ENCODE data around the gene SLC18A2.

SLC18A2 gene

GRCh38 chr10:117248750-117249465 lies 8.0 kb downstream of the SLC18A2 start:
- Histone ChIP-seq H3K4me1 (ENCODE audit: insufficient read depth, low read length) (no peaks in the 10 kb centered on the region), H3K36me3 (ENCODE audit: insufficient read depth, low read length) (no peaks in the 10 kb centered on the region), H3K9me3 (ENCODE audit: control insufficient read depth, insufficient read depth, low read length) (no peaks in the 10 kb centered on the region), H3K9ac (ENCODE audit: low read depth, low read length) (no peak overlapping the region)

DNA sequence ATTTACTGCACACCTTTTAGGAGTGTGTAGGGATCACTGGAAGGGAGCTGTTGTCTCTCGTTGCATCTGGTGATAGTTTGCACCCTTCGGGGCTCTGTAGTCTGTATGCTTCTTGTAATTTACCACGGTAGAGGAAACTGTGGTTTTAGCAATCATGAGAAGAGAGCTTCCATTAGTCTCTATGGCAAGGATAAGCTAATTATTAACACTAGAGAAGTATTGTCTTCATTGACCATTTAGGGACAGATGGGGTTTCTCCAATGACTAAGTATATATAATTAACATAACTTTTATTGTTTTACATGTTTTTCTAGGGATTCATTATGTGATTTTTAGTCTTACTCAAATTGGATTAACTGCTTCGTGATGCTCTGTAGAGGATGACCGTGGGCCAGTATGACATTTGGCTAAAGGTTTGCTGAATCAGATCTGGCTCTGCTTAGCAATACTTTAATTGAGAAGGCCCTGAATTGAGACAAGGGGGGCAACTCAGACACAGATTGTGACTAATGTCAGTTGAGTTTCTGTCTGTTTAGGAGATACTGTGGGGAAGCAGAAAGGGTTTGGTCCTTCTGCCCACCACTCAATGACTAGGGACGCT lies 8.7 kb downstream of the SLC18A2 start:
- Histone ChIP-seq H3K9ac (ENCODE audit: low read depth, low read length) (no peak overlapping the region), H3K36me3 (ENCODE audit: insufficient read depth, low read length) (no peaks in the 10 kb centered on the region), H3K9me3 (ENCODE audit: control insufficient read depth, insufficient read depth, low read length) (no peaks in the 10 kb centered on the region), H3K4me1 (ENCODE audit: insufficient read depth, low read length) (peaks cover 4% of the 10 kb centered on the region; the same call in 1 of the 2 replicates)

GRCh38 chr10:117250411-117250810 lies 9.5 kb downstream of the SLC18A2 start:
- H3K9me3 ChIP-seq (ENCODE audit: control insufficient read depth, insufficient read depth, low read length), result no peaks in the 10 kb centered on the region

DNA sequence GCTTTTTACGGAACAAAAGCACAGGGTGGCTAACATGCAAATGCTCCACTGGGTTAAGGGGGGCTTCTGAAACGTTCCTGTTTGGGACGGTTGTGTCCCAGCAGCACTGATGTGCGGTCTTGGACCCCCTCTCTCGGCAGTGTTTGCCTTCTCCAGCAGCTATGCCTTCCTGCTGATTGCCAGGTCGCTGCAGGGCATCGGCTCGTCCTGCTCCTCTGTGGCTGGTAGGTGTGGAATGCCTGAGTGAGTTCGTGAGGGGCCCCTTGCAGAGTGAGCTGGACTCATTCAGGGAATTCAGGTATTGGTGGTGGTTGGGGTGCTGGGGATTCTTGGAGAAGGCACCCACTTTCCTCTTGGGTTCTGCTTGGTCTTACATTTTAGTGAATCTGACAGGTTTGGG lies 13.0 kb downstream of the SLC18A2 start:
- H3K36me3 ChIP-seq (ENCODE audit: insufficient read depth, low read length), result no peaks in the 10 kb centered on the region

More at GRCh38 chr10:117250411-117250810, 9.5 kb downstream of the SLC18A2 start:
- peaks cover 4% of the 10 kb centered on the region; the same call in 1 of the 2 replicates for H3K4me1 ChIP-seq (ENCODE audit: insufficient read depth, low read length)
- no peaks in the 10 kb centered on the region for H3K36me3 ChIP-seq (ENCODE audit: insufficient read depth, low read length)
- no peak overlapping the region for H3K9ac ChIP-seq (ENCODE audit: low read depth, low read length)

DNA sequence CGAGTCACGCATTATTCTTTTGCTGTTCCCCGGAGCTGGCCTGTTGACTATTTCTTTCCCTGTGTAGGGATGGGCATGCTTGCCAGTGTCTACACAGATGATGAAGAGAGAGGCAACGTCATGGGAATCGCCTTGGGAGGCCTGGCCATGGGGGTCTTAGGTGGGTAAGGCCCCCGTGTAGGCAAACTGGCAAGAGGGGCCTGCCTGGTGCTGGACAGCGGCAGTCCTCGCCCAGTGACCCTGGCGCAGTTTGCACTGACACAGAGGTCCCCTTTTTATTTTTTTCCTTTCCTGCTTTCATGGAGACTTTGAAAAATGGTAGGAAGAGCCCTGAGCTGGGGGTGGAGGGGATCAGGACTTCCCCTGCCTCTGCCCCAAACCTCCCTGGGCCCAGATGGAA lies 13.4 kb downstream of the SLC18A2 start:
- no peaks in the 10 kb centered on the region for H3K36me3 ChIP-seq (ENCODE audit: insufficient read depth, low read length)
- peaks cover 4% of the 10 kb centered on the region; the same call in 1 of the 2 replicates for H3K4me1 ChIP-seq (ENCODE audit: insufficient read depth, low read length)
- no peaks in the 10 kb centered on the region for H3K9me3 ChIP-seq (ENCODE audit: control insufficient read depth, insufficient read depth, low read length)
- no peak overlapping the region for H3K9ac ChIP-seq (ENCODE audit: low read depth, low read length)

More for the DNA sequence above, 13.0 kb downstream of the SLC18A2 start:
- peaks cover 4% of the 10 kb centered on the region; the same call in 1 of the 2 replicates for H3K4me1 ChIP-seq (ENCODE audit: insufficient read depth, low read length)
- no peaks in the 10 kb centered on the region for H3K9me3 ChIP-seq (ENCODE audit: control insufficient read depth, insufficient read depth, low read length)
- H3K9ac ChIP-seq (ENCODE audit: low read depth, low read length), result no peak overlapping the region

GRCh38 chr10:117254774-117255735 lies 14.1 kb downstream of the SLC18A2 start:
- H3K4me1 ChIP-seq (ENCODE audit: insufficient read depth, low read length), result peaks cover 11% of the 10 kb centered on the region; the same call in 1 of the 2 replicates
- H3K9me3 ChIP-seq (ENCODE audit: control insufficient read depth, insufficient read depth, low read length), result no peaks in the 10 kb centered on the region
- H3K36me3 ChIP-seq (ENCODE audit: insufficient read depth, low read length), result no peaks in the 10 kb centered on the region
- no peak overlapping the region for H3K9ac ChIP-seq (ENCODE audit: low read depth, low read length)

- H3K4me1 ChIP-seq (ENCODE audit: insufficient read depth, low read length), result peaks cover 11% of the 10 kb centered on the region
- no peaks in the 10 kb centered on the region for H3K9me3 ChIP-seq (ENCODE audit: control insufficient read depth, insufficient read depth, low read length)
- H3K9ac ChIP-seq (ENCODE audit: low read depth, low read length), result no peak overlapping the region
- H3K36me3 ChIP-seq (ENCODE audit: insufficient read depth, low read length), result no peaks in the 10 kb centered on the region
Observed at GRCh38 chr10:117255835-117256460, 15.0 kb downstream of the SLC18A2 start.

DNA sequence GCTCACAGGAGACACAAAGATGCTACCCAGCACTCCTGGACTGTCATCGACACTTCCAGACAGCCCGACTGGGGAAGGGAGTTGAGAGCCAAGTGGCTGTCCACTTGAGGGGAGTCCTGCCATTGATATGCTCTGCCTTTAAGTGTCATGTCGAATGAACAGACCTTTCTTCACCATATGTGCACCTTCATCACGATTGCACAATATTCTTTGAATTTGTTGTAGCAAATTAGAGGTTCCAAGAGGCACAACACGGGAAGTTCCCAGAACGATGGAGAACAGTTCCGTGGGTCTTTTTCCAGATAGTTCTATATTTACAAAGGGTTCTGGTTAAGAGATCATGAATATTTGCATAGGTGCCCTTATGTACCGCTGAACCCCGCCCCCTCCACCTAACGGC lies 16.0 kb downstream of the SLC18A2 start:
- H3K36me3 ChIP-seq (ENCODE audit: insufficient read depth, low read length), result no peaks in the 10 kb centered on the region
- H3K9ac ChIP-seq (ENCODE audit: low read depth, low read length), result no peak overlapping the region
- H3K4me1 ChIP-seq (ENCODE audit: insufficient read depth, low read length), result peaks cover 11% of the 10 kb centered on the region
- H3K9me3 ChIP-seq (ENCODE audit: control insufficient read depth, insufficient read depth, low read length), result no peaks in the 10 kb centered on the region

GRCh38 chr10:117257721-117258120 lies 16.8 kb downstream of the SLC18A2 start:
- Histone ChIP-seq H3K4me1 (ENCODE audit: insufficient read depth, low read length) (peaks cover 11% of the 10 kb centered on the region), H3K36me3 (ENCODE audit: insufficient read depth, low read length) (no peaks in the 10 kb centered on the region), H3K9ac (ENCODE audit: low read depth, low read length) (no peak overlapping the region), H3K9me3 (ENCODE audit: control insufficient read depth, insufficient read depth, low read length) (no peaks in the 10 kb centered on the region)

DNA sequence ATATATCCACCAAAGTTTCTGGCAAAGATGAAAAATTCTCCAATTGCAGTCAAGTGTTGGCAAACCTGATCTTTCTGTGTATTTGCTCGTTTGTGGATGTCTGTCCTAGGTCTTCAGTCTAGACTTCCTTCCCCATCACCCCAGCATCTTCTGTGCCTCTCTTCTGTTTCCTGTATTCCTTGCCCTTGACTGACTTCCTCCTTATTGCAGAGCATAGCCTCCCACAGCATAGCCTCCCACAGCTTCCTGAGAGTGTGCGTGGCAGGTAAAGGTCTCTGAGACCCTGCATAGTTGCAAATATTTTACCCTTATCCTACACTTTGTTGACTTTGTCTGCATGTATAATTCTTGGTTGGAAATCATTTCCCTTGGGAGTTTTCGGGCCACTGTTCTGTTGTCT lies 18.4 kb downstream of the SLC18A2 start:
- no peak overlapping the region for H3K9ac ChIP-seq (ENCODE audit: low read depth, low read length)
- H3K4me1 ChIP-seq (ENCODE audit: insufficient read depth, low read length), result peaks cover 8% of the 10 kb centered on the region
- H3K9me3 ChIP-seq (ENCODE audit: control insufficient read depth, insufficient read depth, low read length), result no peaks in the 10 kb centered on the region
- H3K36me3 ChIP-seq (ENCODE audit: insufficient read depth, low read length), result no peaks in the 10 kb centered on the region

GRCh38 chr10:117260084-117260483 lies 19.2 kb downstream of the SLC18A2 start:
- no peaks in the 10 kb centered on the region for H3K36me3 ChIP-seq (ENCODE audit: insufficient read depth, low read length)
- no peak overlapping the region for H3K9ac ChIP-seq (ENCODE audit: low read depth, low read length)
- peaks cover 7% of the 10 kb centered on the region for H3K4me1 ChIP-seq (ENCODE audit: insufficient read depth, low read length)
- H3K9me3 ChIP-seq (ENCODE audit: control insufficient read depth, insufficient read depth, low read length), result no peaks in the 10 kb centered on the region

DNA sequence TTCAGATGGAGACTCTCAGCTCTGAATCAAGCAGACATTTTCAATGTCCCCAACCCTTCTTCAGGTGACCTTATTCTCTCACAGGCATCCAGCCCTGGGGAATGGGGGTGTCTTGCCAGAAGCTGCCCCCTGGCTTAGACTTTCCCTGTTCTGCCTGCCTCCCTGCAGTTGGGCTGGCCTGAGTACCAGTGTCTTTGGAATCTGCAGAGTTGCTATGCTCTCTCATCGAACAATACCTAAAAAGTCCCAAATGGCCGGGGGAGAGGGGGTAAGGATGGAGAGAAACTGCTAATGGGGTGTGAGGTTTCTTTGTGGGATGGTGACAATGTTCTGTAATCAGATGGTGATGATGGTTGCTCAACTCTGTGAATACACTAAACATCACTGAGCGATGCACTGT lies 20.6 kb downstream of the SLC18A2 start:
- Histone ChIP-seq H3K9me3 (ENCODE audit: control insufficient read depth, insufficient read depth, low read length) (no peaks in the 10 kb centered on the region), H3K36me3 (ENCODE audit: insufficient read depth, low read length) (no peaks in the 10 kb centered on the region), H3K9ac (ENCODE audit: low read depth, low read length) (no peak overlapping the region), H3K4me1 (ENCODE audit: insufficient read depth, low read length) (peaks cover 7% of the 10 kb centered on the region)

DNA sequence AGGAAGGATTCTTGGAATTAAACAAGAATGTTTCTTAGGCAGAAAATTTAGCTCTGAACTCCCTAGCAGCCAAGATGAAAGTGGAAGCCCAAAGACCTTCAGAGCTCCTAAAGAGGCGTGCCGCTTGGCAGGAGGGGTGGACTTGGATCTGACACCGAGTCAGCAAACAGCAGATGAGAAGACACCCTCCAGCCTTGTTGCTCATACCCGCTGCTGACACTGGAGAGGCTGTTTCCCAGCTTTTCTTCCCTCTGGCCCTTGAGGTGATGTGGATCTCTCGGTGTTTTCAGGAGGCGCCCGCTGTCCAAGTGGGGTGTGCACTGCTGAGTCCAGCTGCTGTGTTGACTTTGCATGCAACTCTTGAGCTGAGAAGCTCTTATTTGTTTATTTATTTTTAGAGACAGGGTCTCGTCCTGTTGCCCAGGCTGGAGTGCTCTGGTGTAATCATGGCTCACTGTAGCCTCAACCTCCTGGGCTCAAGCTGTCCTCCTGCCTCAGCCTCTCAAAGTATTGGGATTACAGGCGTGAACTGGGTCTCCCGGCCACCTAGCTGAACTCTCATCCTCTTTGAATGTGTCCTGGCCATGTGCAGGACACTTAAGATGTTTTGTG lies 21.5 kb downstream of the SLC18A2 start:
- H3K9ac ChIP-seq (ENCODE audit: low read depth, low read length), result no peak overlapping the region
- H3K4me1 ChIP-seq (ENCODE audit: insufficient read depth, low read length), result peaks cover 7% of the 10 kb centered on the region
- H3K36me3 ChIP-seq (ENCODE audit: insufficient read depth, low read length), result no peaks in the 10 kb centered on the region
- no peaks in the 10 kb centered on the region for H3K9me3 ChIP-seq (ENCODE audit: control insufficient read depth, insufficient read depth, low read length)

DNA sequence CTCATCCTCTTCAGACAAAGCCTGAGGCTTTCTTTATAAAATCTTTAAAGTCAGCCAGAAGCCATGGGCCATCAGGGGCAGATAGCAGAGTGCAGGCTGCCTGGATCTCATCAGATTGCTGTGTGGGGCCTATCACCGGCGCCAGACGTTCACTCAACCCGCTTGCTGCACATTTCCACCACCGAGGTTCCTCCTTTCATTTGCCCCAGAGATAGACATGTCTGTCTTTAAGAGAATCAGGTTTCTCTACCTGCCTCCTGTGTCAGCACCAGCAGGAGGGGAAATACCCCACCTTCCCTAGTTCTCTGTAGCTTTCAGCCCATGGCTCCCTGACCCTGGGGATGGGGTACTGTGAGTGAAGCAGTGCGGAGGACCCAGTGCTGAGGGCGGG lies 22.0 kb downstream of the SLC18A2 start:
- no peaks in the 10 kb centered on the region for H3K36me3 ChIP-seq (ENCODE audit: insufficient read depth, low read length)
- no peaks in the 10 kb centered on the region for H3K9me3 ChIP-seq (ENCODE audit: control insufficient read depth, insufficient read depth, low read length)
- H3K9ac ChIP-seq (ENCODE audit: low read depth, low read length), result no peak overlapping the region
- peaks cover 7% of the 10 kb centered on the region for H3K4me1 ChIP-seq (ENCODE audit: insufficient read depth, low read length)
